ENCODE results near the gene SCCPDH.

SCCPDH gene

GRCh38 chr1:246795906-246796694, 71.9 kb downstream of the SCCPDH start:
- Histone ChIP-seq H3K36me3 (ENCODE audit: control insufficient read depth in 2 of 2, insufficient read depth in 1 of 2, low read length in 2 of 2) (no peaks in the 10 kb centered on the region), H3K27ac (ENCODE audit: extremely low read depth, low read depth, low read length) (no peak overlapping the region), H3K4me1 (ENCODE audit: control insufficient read depth, insufficient read depth, low read length) (no peaks in the 10 kb centered on the region), H3K4me3 (ENCODE audit: low read depth, low read length) (no peak overlapping the region), H3K9me3 (ENCODE audit: control insufficient read depth, insufficient read depth, low read depth, low read length) (no peaks in the 10 kb centered on the region)
- no peak for TF ChIP-seq ZBTB1 (tag by site-specific recombination; IDR thresholded peaks at IDR 0.05)
- ChIA-PET POLR2A (no interaction called here), CTCF (no interaction called here)

DNA sequence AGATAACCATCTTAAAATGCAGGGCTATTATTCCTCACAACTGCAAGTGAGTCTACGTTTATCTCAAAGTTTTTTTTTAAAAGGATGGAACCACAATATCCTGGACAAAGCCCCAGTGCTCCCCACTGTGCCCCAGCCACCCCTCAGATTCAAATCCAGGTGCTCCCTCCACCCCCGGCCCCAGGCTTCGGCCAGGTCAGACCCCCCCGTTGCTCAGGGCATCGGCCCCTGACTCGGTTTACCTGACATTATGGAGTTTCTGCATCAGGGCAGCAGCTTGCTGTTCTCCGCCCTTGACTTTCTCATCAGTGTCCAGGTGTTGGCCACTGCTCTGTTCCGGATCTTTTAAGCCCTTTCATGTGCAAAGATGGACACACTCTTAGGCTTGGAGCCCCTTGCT, 72.9 kb downstream of the SCCPDH start:
- TF ChIP-seq GLIS1 (tag by site-specific recombination; IDR thresholded peaks at IDR 0.05) (no peak), GLI2 (tag by site-specific recombination; IDR thresholded peaks at IDR 0.05; ENCODE audit: borderline replicate concordance, low read depth) (no peak), ZNF76 (tag by site-specific recombination; IDR thresholded peaks at IDR 0.05; ENCODE audit: borderline replicate concordance, low read depth) (no peak), ZNF274 (IDR thresholded peaks at IDR 0.05; ENCODE audit: low read length) (no peak), ZNF274 (tag by site-specific recombination; IDR thresholded peaks at IDR 0.05; ENCODE audit: borderline replicate concordance) (no peak), ZNF549 (tag by site-specific recombination; IDR thresholded peaks at IDR 0.05) (no peak), REPIN1 (tag by site-specific recombination; IDR thresholded peaks at IDR 0.05; ENCODE audit: low read depth) (no peak), ZNF423 (tag by site-specific recombination; IDR thresholded peaks at IDR 0.05) (no peak), ZNF830 (tag by site-specific recombination; IDR thresholded peaks at IDR 0.05; ENCODE audit: low read depth) (no peak), ZNF302 (tag by site-specific recombination; IDR thresholded peaks at IDR 0.05; ENCODE audit: low read depth) (no peak), HIC1 (tag by site-specific recombination; IDR thresholded peaks at IDR 0.05) (no peak), ZBTB10 (tag by site-specific recombination; IDR thresholded peaks at IDR 0.05) (no peak), MYNN (tag by site-specific recombination; IDR thresholded peaks at IDR 0.05; ENCODE audit: borderline replicate concordance) (no peak), ZIC2 (tag by site-specific recombination; IDR thresholded peaks at IDR 0.05) (no peak)
- TF ChIP-seq, protein P1, sequence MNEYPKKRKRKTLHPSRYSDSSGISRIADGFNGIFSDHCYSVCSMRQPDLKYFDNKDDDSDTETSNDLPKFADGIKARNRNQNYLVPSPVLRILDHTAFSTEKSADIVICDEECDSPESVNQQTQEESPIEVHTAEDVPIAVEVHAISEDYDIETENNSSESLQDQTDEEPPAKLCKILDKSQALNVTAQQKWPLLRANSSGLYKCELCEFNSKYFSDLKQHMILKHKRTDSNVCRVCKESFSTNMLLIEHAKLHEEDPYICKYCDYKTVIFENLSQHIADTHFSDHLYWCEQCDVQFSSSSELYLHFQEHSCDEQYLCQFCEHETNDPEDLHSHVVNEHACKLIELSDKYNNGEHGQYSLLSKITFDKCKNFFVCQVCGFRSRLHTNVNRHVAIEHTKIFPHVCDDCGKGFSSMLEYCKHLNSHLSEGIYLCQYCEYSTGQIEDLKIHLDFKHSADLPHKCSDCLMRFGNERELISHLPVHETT (tag by site-specific recombination; IDR thresholded peaks at IDR 0.05): no peak
- ChIA-PET CTCF (no interaction called here), POLR2A (no interaction called here)
- H3K9me3 ChIP-seq (ENCODE audit: control insufficient read depth, insufficient read depth, low read depth, low read length): no peaks in the 10 kb centered on the region
- H3K4me3 ChIP-seq (ENCODE audit: low read depth, low read length): no peak overlapping the region
- no peaks in the 10 kb centered on the region for H3K36me3 ChIP-seq (ENCODE audit: control insufficient read depth in 2 of 2, insufficient read depth in 1 of 2, low read length in 2 of 2)
- no peaks in the 10 kb centered on the region for H3K4me1 ChIP-seq (ENCODE audit: control insufficient read depth, insufficient read depth, low read length)
- no peak overlapping the region for H3K27ac ChIP-seq (ENCODE audit: extremely low read depth, low read depth, low read length)

Measured in HEK293 (cell line).